Measurements from ENCODE around the gene DCST2.

Gene DCST2

GRCh38 chr1:155043793-155044192 lies 10.2 kb upstream of the DCST2 start:
- H3K4me3 ChIP-seq (replicated peaks; ENCODE audit: insufficient read depth, low read length) = no peak overlapping the region
- no peak overlapping the region for H3K27ac ChIP-seq (replicated peaks)
- TF ChIP-seq SPI1 (IDR thresholded peaks at IDR 0.05; ENCODE audit: borderline replicate concordance, low read depth) = no peak
- TF ChIP-seq, protein P1, sequence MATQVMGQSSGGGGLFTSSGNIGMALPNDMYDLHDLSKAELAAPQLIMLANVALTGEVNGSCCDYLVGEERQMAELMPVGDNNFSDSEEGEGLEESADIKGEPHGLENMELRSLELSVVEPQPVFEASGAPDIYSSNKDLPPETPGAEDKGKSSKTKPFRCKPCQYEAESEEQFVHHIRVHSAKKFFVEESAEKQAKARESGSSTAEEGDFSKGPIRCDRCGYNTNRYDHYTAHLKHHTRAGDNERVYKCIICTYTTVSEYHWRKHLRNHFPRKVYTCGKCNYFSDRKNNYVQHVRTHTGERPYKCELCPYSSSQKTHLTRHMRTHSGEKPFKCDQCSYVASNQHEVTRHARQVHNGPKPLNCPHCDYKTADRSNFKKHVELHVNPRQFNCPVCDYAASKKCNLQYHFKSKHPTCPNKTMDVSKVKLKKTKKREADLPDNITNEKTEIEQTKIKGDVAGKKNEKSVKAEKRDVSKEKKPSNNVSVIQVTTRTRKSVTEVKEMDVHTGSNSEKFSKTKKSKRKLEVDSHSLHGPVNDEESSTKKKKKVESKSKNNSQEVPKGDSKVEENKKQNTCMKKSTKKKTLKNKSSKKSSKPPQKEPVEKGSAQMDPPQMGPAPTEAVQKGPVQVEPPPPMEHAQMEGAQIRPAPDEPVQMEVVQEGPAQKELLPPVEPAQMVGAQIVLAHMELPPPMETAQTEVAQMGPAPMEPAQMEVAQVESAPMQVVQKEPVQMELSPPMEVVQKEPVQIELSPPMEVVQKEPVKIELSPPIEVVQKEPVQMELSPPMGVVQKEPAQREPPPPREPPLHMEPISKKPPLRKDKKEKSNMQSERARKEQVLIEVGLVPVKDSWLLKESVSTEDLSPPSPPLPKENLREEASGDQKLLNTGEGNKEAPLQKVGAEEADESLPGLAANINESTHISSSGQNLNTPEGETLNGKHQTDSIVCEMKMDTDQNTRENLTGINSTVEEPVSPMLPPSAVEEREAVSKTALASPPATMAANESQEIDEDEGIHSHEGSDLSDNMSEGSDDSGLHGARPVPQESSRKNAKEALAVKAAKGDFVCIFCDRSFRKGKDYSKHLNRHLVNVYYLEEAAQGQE (IDR thresholded peaks at IDR 0.05; ENCODE audit: insufficient replicate concordance, low read depth) = no peak
- no peak for TF ChIP-seq CTCF (IDR thresholded peaks at IDR 0.05; ENCODE audit: insufficient read depth, low read length)
- no peak for TF ChIP-seq POLR2AphosphoS5 (IDR thresholded peaks at IDR 0.05; ENCODE audit: low read depth)
- TF ChIP-seq GABPA (IDR thresholded peaks at IDR 0.05; ENCODE audit: low read depth) = no peak
- no peaks in the 10 kb centered on the region for H3K27me3 ChIP-seq (ENCODE audit: insufficient read depth, poor library complexity, severe bottlenecking)
- no peak for DNase-seq (ENCODE audit: low read depth in 1 of 2, low spot score in 1 of 2)

DNA sequence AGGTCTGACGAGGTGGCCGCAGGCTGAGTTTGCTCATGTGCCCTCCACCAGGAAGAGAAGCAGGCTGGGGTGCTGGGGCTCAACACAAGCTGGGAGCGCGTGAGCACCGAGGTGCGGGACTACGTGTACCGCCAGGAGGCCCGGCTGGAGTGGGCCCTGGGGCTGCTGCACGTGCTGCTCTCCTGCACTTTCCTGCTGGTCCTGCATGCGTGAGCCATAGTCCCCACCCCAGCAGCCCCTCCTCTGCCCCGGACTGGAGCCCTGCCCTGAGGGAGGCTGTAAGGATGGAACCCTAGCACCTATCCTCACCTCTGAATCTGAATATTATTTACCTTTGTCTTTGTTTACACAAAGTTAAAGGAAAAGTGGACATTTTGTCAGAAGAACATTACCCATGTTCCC lies 9.7 kb upstream of the DCST2 start:
- H3K27me3 ChIP-seq (ENCODE audit: insufficient read depth, poor library complexity, severe bottlenecking) = no peaks in the 10 kb centered on the region
- DNase-seq (ENCODE audit: low read depth in 1 of 2, low spot score in 1 of 2) = no peak
- no peak overlapping the region for H3K4me3 ChIP-seq (replicated peaks; ENCODE audit: insufficient read depth, low read length)
- H3K27ac ChIP-seq (replicated peaks) = no peak overlapping the region
- no peak for TF ChIP-seq SPI1 (IDR thresholded peaks at IDR 0.05; ENCODE audit: borderline replicate concordance, low read depth)
- TF ChIP-seq GABPA (IDR thresholded peaks at IDR 0.05; ENCODE audit: low read depth) = no peak
- TF ChIP-seq CTCF (IDR thresholded peaks at IDR 0.05; ENCODE audit: insufficient read depth, low read length) = no peak
- TF ChIP-seq, protein P1 (IDR thresholded peaks at IDR 0.05; ENCODE audit: insufficient replicate concordance, low read depth) = no peak

GRCh38 chr1:155042789-155043188 lies 9.2 kb upstream of the DCST2 start:
- TF ChIP-seq POLR2AphosphoS5 (IDR thresholded peaks at IDR 0.05; ENCODE audit: low read depth) (no peak), CTCF (IDR thresholded peaks at IDR 0.05; ENCODE audit: insufficient read depth, low read length) (no peak), SPI1 (IDR thresholded peaks at IDR 0.05; ENCODE audit: borderline replicate concordance, low read depth) (no peak), GABPA (IDR thresholded peaks at IDR 0.05; ENCODE audit: low read depth) (no peak)
- TF ChIP-seq, protein P1 (IDR thresholded peaks at IDR 0.05; ENCODE audit: insufficient replicate concordance, low read depth) = no peak
- no peaks in the 10 kb centered on the region for H3K27me3 ChIP-seq (ENCODE audit: insufficient read depth, poor library complexity, severe bottlenecking)
- no peak overlapping the region for H3K4me3 ChIP-seq (replicated peaks; ENCODE audit: insufficient read depth, low read length)
- DNase-seq (ENCODE audit: low read depth in 1 of 2, low spot score in 1 of 2) = no peak
- no peak overlapping the region for H3K27ac ChIP-seq (replicated peaks)
